Measurements from ENCODE around the gene ADGRB3. TPM values are rescaled to one million over a fixed set of nuclear protein-coding genes. Genes with fewer than 3 reads are reported as not detected.

The ADGRB3 gene
- total and polyA plus RNA-seq, 10 of the 15 experiments (the other 5 are each of a cell fraction or from before 2014, with no cell fraction given) = 0.03 to 0.06 TPM; not detected in 8

DNA sequence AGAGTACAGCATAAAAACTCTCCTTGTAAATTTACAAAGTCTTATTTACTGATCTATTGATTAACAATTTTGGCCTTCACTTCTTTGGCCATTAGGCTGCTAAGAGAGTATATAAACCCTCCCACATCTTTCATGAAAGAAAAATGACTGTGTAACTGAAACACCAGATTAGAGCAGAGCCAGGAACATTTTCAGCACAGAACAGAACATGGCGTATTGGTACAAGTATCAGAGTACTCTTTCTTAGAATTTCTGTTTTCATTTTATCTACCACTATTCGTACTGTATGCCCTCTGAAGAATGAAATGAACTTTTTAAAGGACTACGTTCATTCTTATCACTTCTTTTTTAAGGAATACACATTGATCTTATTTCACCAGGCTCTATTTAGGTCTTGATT lies 550.2 kb downstream of the ADGRB3 start (continued):
- TF ChIP-seq, protein P1, sequence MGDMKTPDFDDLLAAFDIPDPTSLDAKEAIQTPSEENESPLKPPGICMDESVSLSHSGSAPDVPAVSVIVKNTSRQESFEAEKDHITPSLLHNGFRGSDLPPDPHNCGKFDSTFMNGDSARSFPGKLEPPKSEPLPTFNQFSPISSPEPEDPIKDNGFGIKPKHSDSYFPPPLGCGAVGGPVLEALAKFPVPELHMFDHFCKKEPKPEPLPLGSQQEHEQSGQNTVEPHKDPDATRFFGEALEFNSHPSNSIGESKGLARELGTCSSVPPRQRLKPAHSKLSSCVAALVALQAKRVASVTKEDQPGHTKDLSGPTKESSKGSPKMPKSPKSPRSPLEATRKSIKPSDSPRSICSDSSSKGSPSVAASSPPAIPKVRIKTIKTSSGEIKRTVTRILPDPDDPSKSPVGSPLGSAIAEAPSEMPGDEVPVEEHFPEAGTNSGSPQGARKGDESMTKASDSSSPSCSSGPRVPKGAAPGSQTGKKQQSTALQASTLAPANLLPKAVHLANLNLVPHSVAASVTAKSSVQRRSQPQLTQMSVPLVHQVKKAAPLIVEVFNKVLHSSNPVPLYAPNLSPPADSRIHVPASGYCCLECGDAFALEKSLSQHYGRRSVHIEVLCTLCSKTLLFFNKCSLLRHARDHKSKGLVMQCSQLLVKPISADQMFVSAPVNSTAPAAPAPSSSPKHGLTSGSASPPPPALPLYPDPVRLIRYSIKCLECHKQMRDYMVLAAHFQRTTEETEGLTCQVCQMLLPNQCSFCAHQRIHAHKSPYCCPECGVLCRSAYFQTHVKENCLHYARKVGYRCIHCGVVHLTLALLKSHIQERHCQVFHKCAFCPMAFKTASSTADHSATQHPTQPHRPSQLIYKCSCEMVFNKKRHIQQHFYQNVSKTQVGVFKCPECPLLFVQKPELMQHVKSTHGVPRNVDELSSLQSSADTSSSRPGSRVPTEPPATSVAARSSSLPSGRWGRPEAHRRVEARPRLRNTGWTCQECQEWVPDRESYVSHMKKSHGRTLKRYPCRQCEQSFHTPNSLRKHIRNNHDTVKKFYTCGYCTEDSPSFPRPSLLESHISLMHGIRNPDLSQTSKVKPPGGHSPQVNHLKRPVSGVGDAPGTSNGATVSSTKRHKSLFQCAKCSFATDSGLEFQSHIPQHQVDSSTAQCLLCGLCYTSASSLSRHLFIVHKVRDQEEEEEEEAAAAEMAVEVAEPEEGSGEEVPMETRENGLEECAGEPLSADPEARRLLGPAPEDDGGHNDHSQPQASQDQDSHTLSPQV (IDR thresholded peaks at IDR 0.05) = no peak
- TF ChIP-seq DPF2 (IDR thresholded peaks at IDR 0.05) (no peak), KLF5 (IDR thresholded peaks at IDR 0.05; ENCODE audit: partially characterized antibody) (no peak), POLR2A (IDR thresholded peaks at IDR 0.05; ENCODE audit: low read depth, low read length) (no peak), POLR2AphosphoS5 (IDR thresholded peaks at IDR 0.05; ENCODE audit: low read length) (no peak), SMAD1 (IDR thresholded peaks at IDR 0.05; ENCODE audit: low read depth, partially characterized antibody) (no peak), ASH2L (IDR thresholded peaks at IDR 0.05; ENCODE audit: borderline replicate concordance, low read depth) (no peak)
- TF ChIP-seq, protein P2, sequence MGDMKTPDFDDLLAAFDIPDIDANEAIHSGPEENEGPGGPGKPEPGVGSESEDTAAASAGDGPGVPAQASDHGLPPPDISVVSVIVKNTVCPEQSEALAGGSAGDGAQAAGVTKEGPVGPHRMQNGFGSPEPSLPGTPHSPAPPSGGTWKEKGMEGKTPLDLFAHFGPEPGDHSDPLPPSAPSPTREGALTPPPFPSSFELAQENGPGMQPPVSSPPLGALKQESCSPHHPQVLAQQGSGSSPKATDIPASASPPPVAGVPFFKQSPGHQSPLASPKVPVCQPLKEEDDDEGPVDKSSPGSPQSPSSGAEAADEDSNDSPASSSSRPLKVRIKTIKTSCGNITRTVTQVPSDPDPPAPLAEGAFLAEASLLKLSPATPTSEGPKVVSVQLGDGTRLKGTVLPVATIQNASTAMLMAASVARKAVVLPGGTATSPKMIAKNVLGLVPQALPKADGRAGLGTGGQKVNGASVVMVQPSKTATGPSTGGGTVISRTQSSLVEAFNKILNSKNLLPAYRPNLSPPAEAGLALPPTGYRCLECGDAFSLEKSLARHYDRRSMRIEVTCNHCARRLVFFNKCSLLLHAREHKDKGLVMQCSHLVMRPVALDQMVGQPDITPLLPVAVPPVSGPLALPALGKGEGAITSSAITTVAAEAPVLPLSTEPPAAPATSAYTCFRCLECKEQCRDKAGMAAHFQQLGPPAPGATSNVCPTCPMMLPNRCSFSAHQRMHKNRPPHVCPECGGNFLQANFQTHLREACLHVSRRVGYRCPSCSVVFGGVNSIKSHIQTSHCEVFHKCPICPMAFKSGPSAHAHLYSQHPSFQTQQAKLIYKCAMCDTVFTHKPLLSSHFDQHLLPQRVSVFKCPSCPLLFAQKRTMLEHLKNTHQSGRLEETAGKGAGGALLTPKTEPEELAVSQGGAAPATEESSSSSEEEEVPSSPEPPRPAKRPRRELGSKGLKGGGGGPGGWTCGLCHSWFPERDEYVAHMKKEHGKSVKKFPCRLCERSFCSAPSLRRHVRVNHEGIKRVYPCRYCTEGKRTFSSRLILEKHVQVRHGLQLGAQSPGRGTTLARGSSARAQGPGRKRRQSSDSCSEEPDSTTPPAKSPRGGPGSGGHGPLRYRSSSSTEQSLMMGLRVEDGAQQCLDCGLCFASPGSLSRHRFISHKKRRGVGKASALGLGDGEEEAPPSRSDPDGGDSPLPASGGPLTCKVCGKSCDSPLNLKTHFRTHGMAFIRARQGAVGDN (IDR thresholded peaks at IDR 0.05) = no peak
- TF ChIP-seq, protein P3, sequence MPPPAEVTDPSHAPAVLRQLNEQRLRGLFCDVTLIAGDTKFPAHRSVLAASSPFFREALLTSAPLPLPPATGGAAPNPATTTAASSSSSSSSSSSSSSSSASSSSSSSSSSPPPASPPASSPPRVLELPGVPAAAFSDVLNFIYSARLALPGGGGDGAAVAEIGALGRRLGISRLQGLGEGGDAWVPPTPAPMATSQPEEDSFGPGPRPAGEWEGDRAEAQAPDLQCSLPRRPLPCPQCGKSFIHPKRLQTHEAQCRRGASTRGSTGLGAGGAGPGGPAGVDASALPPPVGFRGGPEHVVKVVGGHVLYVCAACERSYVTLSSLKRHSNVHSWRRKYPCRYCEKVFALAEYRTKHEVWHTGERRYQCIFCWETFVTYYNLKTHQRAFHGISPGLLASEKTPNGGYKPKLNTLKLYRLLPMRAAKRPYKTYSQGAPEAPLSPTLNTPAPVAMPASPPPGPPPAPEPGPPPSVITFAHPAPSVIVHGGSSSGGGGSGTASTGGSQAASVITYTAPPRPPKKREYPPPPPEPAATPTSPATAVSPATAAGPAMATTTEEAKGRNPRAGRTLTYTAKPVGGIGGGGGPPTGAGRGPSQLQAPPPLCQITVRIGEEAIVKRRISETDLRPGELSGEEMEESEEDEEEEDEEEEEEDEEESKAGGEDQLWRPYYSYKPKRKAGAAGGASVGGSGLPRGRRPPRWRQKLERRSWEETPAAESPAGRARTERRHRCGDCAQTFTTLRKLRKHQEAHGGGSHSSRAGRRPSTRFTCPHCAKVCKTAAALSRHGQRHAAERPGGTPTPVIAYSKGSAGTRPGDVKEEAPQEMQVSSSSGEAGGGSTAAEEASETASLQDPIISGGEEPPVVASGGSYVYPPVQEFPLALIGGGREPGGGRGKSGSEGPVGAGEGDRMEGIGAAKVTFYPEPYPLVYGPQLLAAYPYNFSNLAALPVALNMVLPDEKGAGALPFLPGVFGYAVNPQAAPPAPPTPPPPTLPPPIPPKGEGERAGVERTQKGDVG (CRISPR knock-in tag; IDR thresholded peaks at IDR 0.05) = no peak
